Right ventricle myocardium superior (tissue), 1 donor: ENCODE data around the gene PXDN. TPM values are rescaled to one million over a fixed set of nuclear protein-coding genes. Genes with fewer than 3 reads are reported as not detected.
A peak's percentile ranks its signal among the peaks of the same experiment; 100 is the strongest.
"Not testable (repeated sequence)": the region's sequence is repeated elsewhere in the genome, so short reads cannot be mapped to it uniquely, and the experiment has no call there.

Experiments
- ATAC-seq: fragments of 200-7000 bp; cut with Tn5 transposase; one replicate; pipeline ENCODE4 v1.9.1; 2020; ENCODE audit warnings: mild to moderate bottlenecking; ENCODE audit not compliant: poor library complexity
- DNase-seq: peaks from one replicate; pipeline ENCODE4 v3.0.0-alpha.2; 2020
- intact Hi-C: fragments of 100-400 bp; cut with DNase I; formaldehyde crosslinking; loops from one replicate; pipeline ENCODE4 v1.11.2; 2022
- total RNA-seq: library from RNA; stranded (reverse); fragmentation: NEBNext Ultra II Directional; extraction: Animal tissue kit (Norgen Biotek cat#: 25700); gene quantifications from one replicate; pipeline ENCODE4 v1.2.1, GENCODE V29; 2021
- donor health status: DM: no; HTN: yes; CAD: no; lungs with severe emphysema.

Gene PXDN
- total RNA-seq, 1 donor from 2014 or later: 15.6 TPM

- intact Hi-C loops: no loop called here
Observed at GRCh38 chr2:1638281-1638860, 105.9 kb downstream of the PXDN start.

DNA sequence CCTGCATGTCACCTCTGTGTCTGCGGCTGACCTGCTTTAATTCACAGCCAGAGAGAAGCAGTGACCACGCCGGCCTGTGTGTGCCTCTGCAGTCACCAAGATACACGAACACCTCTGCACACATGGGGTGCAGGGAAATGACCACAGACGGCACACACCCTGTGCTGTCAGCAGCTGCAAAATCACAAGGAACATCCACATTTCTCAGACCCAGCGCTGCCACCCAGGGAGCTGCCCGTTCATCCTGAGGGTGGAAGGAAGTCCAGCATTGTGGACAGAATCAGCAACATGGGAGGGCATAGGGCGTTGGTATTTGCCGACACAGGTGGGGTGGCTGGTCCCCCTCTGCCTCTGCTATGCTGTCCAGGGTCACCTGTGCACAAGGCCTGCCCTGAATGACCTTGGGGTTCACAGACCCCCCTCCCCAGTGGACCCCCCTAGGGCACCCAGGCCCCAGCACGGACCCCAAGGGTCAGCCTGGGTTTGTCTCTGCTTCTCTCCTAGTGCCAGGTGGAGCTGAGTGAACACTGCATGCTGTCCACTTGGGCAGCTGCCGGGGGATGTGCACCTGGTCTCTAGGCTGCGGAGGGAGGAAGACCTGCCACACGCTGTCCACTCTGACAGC is 107.4 kb downstream of the PXDN start:
- ATAC-seq (no peak), DNase-seq (no peak)
- intact Hi-C loops: no loop called here

More at GRCh38 chr2:1638281-1638860, 105.9 kb downstream of the PXDN start:
- ATAC-seq (no peak), DNase-seq (no peak)

DNA sequence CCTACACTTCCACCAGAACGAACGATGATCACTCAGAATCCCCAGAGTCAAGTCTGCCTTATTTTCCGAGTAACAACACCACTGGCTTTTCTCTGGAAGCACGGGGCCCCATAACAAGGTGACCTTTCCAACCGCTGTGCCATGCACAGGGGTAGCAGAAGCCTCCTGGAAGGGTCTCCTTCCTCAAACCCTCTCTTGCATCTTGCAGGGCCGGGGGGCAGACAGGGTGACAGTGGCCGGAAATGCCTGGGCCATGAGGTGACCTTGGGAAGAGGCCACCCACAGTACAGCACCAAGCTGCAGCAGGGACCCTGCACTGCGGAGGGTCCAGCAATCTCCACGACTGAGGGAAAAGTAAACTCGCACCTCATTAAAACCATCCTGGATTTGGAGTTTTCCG is 108.5 kb downstream of the PXDN start:
- no peak for ATAC-seq
- DNase-seq: no peak
- intact Hi-C loops: no loop called here

DNA sequence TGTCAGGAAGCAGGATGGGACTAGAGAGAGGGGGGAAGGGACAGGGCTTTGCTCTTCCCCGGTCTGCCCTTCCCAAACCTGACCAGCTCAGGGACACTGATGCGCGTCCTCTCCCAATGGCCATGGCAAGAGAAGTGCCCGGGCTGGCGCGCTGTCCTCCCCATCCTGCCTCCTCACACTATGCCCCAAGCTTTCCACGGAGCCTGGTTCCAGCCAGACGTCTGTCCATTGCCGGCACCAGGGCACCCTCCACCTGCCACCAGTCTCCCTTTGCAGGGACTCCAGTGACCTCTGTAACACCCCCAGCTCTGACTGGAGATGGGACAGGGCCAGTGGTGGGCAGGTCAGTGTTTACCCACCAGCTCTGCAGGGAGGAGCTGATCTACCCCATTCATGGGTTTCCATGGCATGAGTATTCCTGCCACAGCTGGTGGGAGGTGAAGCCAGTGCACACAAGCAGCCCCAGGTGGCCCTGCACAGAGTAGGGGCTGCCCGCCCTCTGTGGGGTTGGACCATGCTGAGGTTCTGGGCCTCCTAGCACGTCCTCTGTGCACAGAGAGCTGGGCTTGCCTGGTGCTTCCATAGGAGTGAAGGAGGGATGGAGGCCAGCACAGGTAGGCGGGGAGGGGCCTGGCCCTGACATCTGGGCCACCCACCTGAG is 109.5 kb downstream of the PXDN start:
- no peak for DNase-seq
- intact Hi-C loops: no loop called here
- ATAC-seq: no peak

GRCh38 chr2:1633936-1634587 is 110.3 kb downstream of the PXDN start:
- ATAC-seq: no peak
- no peak for DNase-seq
- intact Hi-C loops: no loop called here

DNA sequence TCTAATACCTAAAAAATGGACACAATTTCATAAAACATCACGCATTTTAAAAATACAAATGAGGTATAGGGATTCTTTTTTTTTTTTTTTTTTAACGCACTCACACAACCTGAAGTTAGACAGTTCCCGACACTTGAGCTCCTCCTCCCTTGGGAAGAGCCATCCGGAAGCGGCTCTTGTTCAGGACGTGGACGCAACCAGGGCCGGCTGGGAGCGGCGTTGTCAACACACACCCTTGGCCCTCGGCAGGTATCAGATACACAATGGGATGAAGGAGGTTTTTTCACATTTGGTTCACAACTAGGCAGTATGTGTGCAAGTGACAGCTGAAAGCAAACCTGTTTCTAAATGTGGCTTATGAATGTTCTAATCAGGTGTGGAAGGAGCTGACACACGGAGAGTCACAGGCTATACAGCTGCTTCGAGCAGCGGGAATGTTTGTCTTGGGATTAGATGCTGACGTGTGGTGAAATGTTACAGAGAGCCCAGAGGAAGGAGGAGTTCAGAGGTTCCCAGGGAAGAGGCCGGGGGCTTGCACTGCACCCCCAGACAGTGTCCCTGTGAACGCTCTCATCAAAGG is 111.1 kb downstream of the PXDN start:
- no peak for ATAC-seq
- intact Hi-C loops: no loop called here

GRCh38 chr2:1632510-1632909 is 111.8 kb downstream of the PXDN start:
- ATAC-seq (no peak), DNase-seq (no peak)

More for the DNA sequence above, 111.1 kb downstream of the PXDN start:
- no peak for DNase-seq

GRCh38 chr2:1632002-1632348 is 112.3 kb downstream of the PXDN start:
- DNase-seq (no peak), ATAC-seq (no peak)
- intact Hi-C loops: no loop called here

More at GRCh38 chr2:1632510-1632909, 111.8 kb downstream of the PXDN start:
- intact Hi-C loops: no loop called here

- intact Hi-C loops: no loop called here
- ATAC-seq (peak; percentile 18), DNase-seq (no peak)
Observed at GRCh38 chr2:1631292-1632001, 112.9 kb downstream of the PXDN start.

- no peak for DNase-seq
- intact Hi-C loops: no loop called here
- peak; percentile 50 for ATAC-seq
Observed at GRCh38 chr2:1628893-1629292, 115.4 kb downstream of the PXDN start.

GRCh38 chr2:1627628-1628381 is 116.5 kb downstream of the PXDN start:
- DNase-seq (no peak), ATAC-seq (no peak)
- intact Hi-C loops: no loop called here

- ATAC-seq: no peak
- intact Hi-C loops: no loop called here
- no peak for DNase-seq
Observed at GRCh38 chr2:1626271-1626681, 118.0 kb downstream of the PXDN start.

DNA sequence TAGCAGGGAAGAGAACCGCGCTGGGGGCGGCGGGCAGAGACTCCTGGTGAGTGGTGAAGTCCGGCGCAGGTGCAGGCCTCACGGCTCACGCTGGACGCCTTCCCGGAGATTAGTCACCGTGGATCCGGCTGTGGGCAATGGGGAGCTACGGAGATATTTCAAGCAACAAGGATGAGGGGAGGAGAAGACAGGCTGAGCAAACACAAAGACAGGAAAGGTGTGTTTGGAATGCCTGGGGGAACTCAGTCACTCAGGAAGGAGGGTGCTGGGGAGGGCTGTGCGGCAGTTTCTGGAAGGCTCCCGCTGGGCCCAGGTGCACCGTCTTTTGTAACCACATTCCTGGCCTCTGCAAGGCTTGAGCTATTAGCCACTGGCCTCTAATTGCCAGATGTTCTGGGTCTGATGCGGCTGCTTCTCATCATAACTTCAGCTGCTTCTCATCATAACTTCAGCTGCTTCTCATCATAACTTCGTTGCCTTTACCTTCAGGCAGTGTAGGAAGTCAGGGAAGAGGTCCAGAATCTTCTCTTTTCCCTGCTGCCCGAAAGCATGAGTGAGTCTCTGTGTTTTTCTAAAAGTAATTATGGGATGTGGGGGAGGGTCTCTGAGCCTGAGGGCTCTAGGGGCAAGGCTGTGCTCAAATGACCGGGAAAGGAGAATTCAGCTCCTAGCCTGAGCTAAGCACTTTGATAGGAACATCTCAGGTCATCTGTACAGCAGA is 118.9 kb downstream of the PXDN start:
- intact Hi-C loops: no loop called here
- no peak for DNase-seq
- ATAC-seq: peak; percentile 35

GRCh38 chr2:1623906-1624445 is 120.3 kb downstream of the PXDN start:
- intact Hi-C loops: no loop called here
- DNase-seq: no peak
- ATAC-seq: no peak

- DNase-seq (no peak), ATAC-seq (no peak)
- intact Hi-C loops: no loop called here
Observed at GRCh38 chr2:1622521-1623200, 121.7 kb downstream of the PXDN start.

GRCh38 chr2:1621976-1622375 is 122.3 kb downstream of the PXDN start:
- DNase-seq, ATAC-seq, intact Hi-C loops: not testable (repeated sequence)

DNA sequence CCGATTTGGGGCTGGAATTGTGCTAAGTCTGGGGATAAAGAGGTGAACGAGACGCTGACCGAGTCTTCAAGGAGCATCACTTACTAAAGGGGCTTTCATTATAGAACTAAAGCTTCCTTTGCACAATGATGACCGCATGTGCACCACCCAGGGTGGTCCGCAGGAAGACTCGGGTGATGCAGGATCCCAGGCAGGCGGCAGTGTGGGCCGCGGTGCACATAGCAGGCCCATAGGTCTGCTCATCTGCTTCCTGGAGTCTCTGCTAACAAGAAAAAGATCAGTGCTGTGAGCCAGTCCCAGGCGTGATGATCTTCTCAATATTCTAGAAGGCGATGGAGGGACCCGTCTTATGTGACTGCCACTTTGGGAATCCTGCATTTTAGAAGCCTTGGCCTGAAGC is 122.8 kb downstream of the PXDN start:
- ATAC-seq (no peak), DNase-seq (no peak)
- intact Hi-C loops: no loop called here
